SH-SY5Y (cell line): ENCODE measurements around the gene F10.

Source experiments
- GATA2 ChIP-seq: IDR thresholded peaks from 2 replicates; pipeline ENCODE4 v1.6.1; 2011; ENCODE audit warnings: mild to moderate bottlenecking, low read depth, low read length
- GATA3 ChIP-seq: IDR thresholded peaks from 2 replicates; pipeline ENCODE4 v1.6.1; 2011; ENCODE audit warnings: low read depth, mild to moderate bottlenecking, low read length, moderate library complexity

GRCh38 chr13:113123226-113124201 lies 915 bp downstream of the F10 start:
- TF ChIP-seq GATA2 (no peak), GATA3 (no peak)
